T-helper 1 cell treated with Interleukin-12 subunit alpha and Interleukin-12 subunit beta and Interleukin-4 antibody, amounts not matched to agents 30 μg/mL and 1 μg/mL, for 36 hours (primary cell): Measurements from ENCODE around the gene CTPS1.

Experiments
- H3K27ac Mint-ChIP-seq: one replicate; pipeline ENCODE4 v1.8.0; 2021; ENCODE audit warnings: mild to moderate bottlenecking, mixed read lengths
- H3K27me3 Mint-ChIP-seq: one replicate; pipeline ENCODE4 v1.8.0; 2021; ENCODE audit warnings: low read depth, mixed read lengths
- H3K36me3 Mint-ChIP-seq: one replicate; pipeline ENCODE4 v1.8.0; 2021; ENCODE audit warnings: low read depth, mixed read lengths
- H3K4me1 Mint-ChIP-seq: one replicate; pipeline ENCODE4 v1.8.0; 2021; ENCODE audit warnings: low read depth, mixed read lengths
- H3K4me3 Mint-ChIP-seq: one replicate; pipeline ENCODE4 v1.8.0; 2021; ENCODE audit warnings: mild to moderate bottlenecking, moderate library complexity, mixed read lengths
- H3K9me3 Mint-ChIP-seq: one replicate; pipeline ENCODE4 v1.8.0; 2021; ENCODE audit warnings: mixed read lengths

The CTPS1 gene

DNA sequence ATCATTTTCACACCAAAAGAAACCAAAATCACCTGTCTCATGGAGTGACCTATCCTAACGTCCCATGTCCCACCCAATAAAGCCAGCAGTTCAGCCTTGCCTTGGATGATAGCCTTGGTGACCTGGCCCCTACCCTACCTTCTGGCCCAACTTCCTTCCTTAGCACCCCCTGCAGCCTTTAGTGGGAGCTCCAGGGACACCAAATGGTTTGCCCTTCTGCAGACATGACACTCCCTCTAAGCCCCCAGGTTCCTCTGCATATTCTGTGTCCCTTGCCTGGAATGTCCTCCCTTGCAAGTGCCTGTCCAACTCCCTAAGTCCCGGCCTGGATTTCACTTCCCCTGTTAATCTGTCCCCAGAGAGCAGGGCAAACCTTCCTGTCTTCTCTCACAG is 39.9 kb downstream of the CTPS1 start:
- Mint-ChIP-seq H3K4me1 (peaks cover 4% of the 10 kb centered on the region), H3K36me3 (peaks cover 11% of the 10 kb centered on the region), H3K27ac (peak overlapping the region; percentile 36), H3K27me3 (no peaks in the 10 kb centered on the region), H3K9me3 (no peaks in the 10 kb centered on the region), H3K4me3 (no peak overlapping the region)

GRCh38 chr1:41020109-41020576 is 40.6 kb downstream of the CTPS1 start:
- Mint-ChIP-seq H3K9me3 (no peaks in the 10 kb centered on the region), H3K36me3 (peaks cover 7% of the 10 kb centered on the region), H3K4me3 (no peak overlapping the region), H3K4me1 (no peaks in the 10 kb centered on the region), H3K27me3 (no peaks in the 10 kb centered on the region), H3K27ac (no peak overlapping the region)

DNA sequence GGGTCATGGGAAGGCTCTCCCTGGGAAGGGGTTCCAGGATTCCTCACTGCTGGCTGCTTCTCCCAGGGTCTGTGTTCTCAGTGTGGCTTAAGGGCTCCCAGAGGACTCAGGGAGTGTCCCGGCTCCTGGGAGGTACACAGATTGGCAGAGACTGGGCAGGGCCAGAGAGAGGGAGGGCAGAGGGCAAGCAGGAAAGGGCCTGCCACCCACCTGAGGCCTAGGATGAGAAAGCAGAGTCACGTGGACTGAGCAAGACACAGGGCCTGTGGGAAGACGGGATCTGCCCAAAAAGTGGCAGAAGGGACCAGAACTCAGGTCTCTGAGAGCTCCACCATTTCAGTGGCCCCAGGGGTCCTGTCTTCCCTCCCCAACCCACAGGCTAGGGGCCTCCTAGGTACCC is 41.2 kb downstream of the CTPS1 start:
- peaks cover 7% of the 10 kb centered on the region for H3K36me3 Mint-ChIP-seq
- H3K4me3 Mint-ChIP-seq = no peak overlapping the region
- no peaks in the 10 kb centered on the region for H3K9me3 Mint-ChIP-seq
- H3K4me1 Mint-ChIP-seq = no peaks in the 10 kb centered on the region
- no peak overlapping the region for H3K27ac Mint-ChIP-seq
- H3K27me3 Mint-ChIP-seq = no peaks in the 10 kb centered on the region

- Mint-ChIP-seq H3K36me3 (peaks cover 4% of the 10 kb centered on the region), H3K9me3 (no peaks in the 10 kb centered on the region), H3K27ac (no peak within 1 kb of the TSS), H3K27me3 (no peaks in the 10 kb centered on the region), H3K4me1 (no peaks in the 10 kb centered on the region), H3K4me3 (no peak within 1 kb of the TSS)
Measured at GRCh38 chr1:41021526-41022308, 42.2 kb downstream of the CTPS1 start, which contains the start of gene SLFNL1. TSS of gene SLFNL1 (minus strand) at chr1:41021725. CDS start at chr1:41020660, 1,065 bp downstream.

GRCh38 chr1:41022424-41022823 is 42.9 kb downstream of the CTPS1 start:
- Mint-ChIP-seq H3K27ac (no peak overlapping the region), H3K27me3 (no peaks in the 10 kb centered on the region)

GRCh38 chr1:41023279-41023990 is 43.9 kb downstream of the CTPS1 start:
- no peaks in the 10 kb centered on the region for H3K4me1 Mint-ChIP-seq
- H3K9me3 Mint-ChIP-seq = no peaks in the 10 kb centered on the region
- H3K27ac Mint-ChIP-seq = no peak overlapping the region
- H3K36me3 Mint-ChIP-seq = peaks cover 6% of the 10 kb centered on the region
- H3K4me3 Mint-ChIP-seq = no peak overlapping the region
- no peaks in the 10 kb centered on the region for H3K27me3 Mint-ChIP-seq

More at GRCh38 chr1:41022424-41022823, 42.9 kb downstream of the CTPS1 start:
- H3K4me3 Mint-ChIP-seq = no peak overlapping the region
- peaks cover 5% of the 10 kb centered on the region for H3K36me3 Mint-ChIP-seq
- no peaks in the 10 kb centered on the region for H3K4me1 Mint-ChIP-seq
- H3K9me3 Mint-ChIP-seq = no peaks in the 10 kb centered on the region

DNA sequence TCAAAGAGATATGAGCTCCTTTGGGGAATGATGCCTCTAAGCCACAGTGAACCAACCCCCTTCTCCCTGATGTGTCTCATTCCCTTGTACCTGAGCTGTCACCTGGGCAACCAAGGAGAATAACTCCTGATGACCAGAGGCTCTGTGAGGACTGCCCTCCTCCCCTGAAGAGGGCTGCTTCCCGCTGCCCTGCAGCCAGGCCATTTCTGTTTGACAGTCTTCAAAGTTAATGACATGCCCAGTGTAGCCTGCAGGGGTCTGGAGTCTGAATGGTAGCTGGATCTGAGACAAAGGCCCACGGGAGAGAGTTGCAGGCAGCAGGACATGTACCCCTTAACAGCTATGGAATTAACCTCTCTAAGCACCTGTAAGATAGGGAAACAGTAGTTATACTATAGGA is 45.5 kb downstream of the CTPS1 start:
- Mint-ChIP-seq H3K4me3 (no peak overlapping the region), H3K27ac (peak overlapping the region; percentile 24), H3K9me3 (no peaks in the 10 kb centered on the region), H3K27me3 (no peaks in the 10 kb centered on the region), H3K4me1 (no peaks in the 10 kb centered on the region), H3K36me3 (peaks cover 9% of the 10 kb centered on the region)

GRCh38 chr1:41025979-41026819 is 46.7 kb downstream of the CTPS1 start:
- Mint-ChIP-seq H3K27ac (no peak overlapping the region), H3K27me3 (no peaks in the 10 kb centered on the region), H3K36me3 (peaks cover 14% of the 10 kb centered on the region), H3K4me3 (no peak overlapping the region), H3K9me3 (no peaks in the 10 kb centered on the region), H3K4me1 (no peaks in the 10 kb centered on the region)

DNA sequence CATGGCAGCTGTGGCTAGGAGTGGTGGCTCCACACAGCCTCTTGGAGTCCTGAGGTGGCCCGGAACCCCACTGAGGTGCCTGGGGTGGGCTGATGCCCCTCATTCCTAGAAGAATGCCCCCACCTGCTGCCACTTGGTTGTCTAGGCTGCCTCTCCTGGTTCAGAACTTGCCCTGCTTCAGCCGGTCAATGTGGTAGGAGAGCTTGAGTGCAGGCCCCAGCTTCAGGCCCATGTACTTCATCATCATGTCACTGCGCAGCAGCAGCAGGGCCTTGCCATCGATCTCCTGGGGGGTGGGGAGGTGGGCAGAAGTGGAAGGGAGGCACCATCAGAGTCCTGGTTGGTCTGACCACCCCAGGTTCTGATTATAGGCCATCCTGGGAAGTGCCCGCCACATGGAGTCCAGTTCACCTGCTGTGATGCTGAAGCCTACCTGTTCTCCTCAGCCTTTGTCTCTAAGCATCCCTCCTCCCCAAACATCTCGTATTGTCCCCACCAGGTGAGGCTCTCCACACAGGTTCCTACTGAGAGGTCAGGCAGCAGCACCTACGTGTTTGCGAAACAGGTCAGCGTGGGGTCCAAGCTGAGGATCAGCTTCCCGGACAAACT is 48.6 kb downstream of the CTPS1 start:
- Mint-ChIP-seq H3K9me3 (no peaks in the 10 kb centered on the region), H3K36me3 (peaks cover 20% of the 10 kb centered on the region), H3K4me1 (no peaks in the 10 kb centered on the region), H3K27ac (no peak overlapping the region), H3K27me3 (no peaks in the 10 kb centered on the region), H3K4me3 (no peak overlapping the region)

- Mint-ChIP-seq H3K4me3 (no peak overlapping the region), H3K9me3 (no peaks in the 10 kb centered on the region), H3K4me1 (no peaks in the 10 kb centered on the region), H3K27ac (no peak overlapping the region), H3K36me3 (peaks cover 22% of the 10 kb centered on the region), H3K27me3 (no peaks in the 10 kb centered on the region)
Measured at GRCh38 chr1:41030872-41031616, 51.5 kb downstream of the CTPS1 start.

DNA sequence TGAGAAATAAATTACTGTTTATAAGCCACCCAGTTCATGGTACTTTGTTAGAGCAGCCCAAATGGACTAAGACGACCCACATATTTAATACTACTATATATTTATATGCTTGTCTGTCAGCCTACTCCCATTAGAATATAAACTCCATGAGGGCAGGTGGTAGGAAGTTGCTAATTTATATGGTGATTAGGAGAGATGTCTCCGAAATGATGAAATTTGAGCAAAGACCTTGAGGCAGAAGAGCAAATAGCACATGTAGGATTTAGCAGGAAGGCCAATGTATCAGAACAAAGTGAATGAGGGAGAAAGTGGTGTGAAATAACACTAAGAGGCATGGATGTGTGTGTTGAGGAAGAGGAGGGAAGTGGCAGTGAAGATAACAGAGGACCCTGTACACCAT is 52.7 kb downstream of the CTPS1 start:
- Mint-ChIP-seq H3K9me3 (no peaks in the 10 kb centered on the region), H3K27ac (no peak overlapping the region), H3K4me3 (no peak overlapping the region), H3K36me3 (peaks cover 22% of the 10 kb centered on the region), H3K4me1 (no peaks in the 10 kb centered on the region), H3K27me3 (no peaks in the 10 kb centered on the region)

- Mint-ChIP-seq H3K4me3 (no peak overlapping the region), H3K27me3 (no peaks in the 10 kb centered on the region), H3K4me1 (no peaks in the 10 kb centered on the region), H3K36me3 (peaks cover 20% of the 10 kb centered on the region), H3K9me3 (no peaks in the 10 kb centered on the region), H3K27ac (no peak overlapping the region)
Measured at GRCh38 chr1:41033272-41033671, 53.8 kb downstream of the CTPS1 start.

DNA sequence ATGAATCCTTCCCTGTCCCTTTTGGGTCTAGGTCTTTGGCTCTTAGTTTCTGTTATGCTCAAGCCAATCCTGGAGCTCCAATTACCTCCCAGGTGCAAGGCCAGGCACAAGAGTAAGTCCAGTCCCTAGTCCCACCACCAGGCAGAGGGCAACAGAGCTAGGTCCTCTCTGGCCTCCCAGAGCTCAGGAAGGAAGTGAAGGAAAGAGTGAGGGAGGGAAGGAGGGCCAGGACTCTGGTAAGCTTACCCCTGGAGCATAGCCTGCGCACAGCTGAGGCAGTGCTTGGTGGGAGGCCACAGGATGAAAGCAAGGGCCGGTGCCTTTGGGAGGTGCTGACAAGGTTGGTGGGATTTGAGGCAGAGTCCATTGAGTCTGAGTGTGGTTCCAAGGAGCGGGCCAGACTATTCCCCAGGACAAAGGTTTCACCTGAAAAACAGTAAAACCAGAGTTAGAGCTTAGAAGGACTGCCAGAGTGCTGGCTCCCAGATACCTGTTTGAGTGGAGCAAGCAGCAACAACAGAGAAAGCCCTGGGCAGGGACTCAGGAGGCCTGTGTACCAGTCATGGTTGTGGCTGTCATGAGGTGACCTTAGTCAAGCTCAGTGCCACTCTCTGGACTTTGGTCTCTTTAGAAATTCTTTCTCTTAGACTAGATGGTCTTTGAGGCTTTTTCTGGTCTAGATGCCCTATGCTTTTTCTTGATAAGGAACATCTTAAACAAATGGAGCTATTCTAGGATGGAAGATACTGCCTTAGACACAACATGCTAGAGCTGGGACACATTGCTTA is 57.8 kb downstream of the CTPS1 start:
- H3K4me1 Mint-ChIP-seq = peaks cover 3% of the 10 kb centered on the region

More for the DNA sequence above, 57.8 kb downstream of the CTPS1 start:
- no peak overlapping the region for H3K27ac Mint-ChIP-seq
- H3K4me3 Mint-ChIP-seq = no peak overlapping the region
- H3K9me3 Mint-ChIP-seq = no peaks in the 10 kb centered on the region
- peaks cover 10% of the 10 kb centered on the region for H3K36me3 Mint-ChIP-seq
- H3K27me3 Mint-ChIP-seq = no peaks in the 10 kb centered on the region
